H1 (cell line): Measurements from ENCODE around the gene KRT9. TPM values are rescaled to one million over a fixed set of nuclear protein-coding genes. Genes with fewer than 3 reads are reported as not detected.

Experiments
- CEBPB ChIP-seq: IDR thresholded peaks from 2 replicates; pipeline ENCODE4 v1.6.1; 2012; ENCODE audit warnings: low read depth, low read length
- polyA plus RNA-seq, 7 experiments: library from polyadenylated mRNA; depleted of rRNA in 3 of 7; stranded (reverse) in 5 of 7; unstranded in 2 of 7; fragments of >200 nt in 5 of 7; fragments of 200-250 nt in 2 of 7; gene quantifications; 1 replicate in 5 of 7; 2 replicates in 1 of 7; 4 replicates in 1 of 7; pipeline versions ENCODE4 v1.2.1 to v1.2.3, GENCODE V29; 2011 to 2013; ENCODE audit warnings: missing spikeins in 2 of 7, mixed read lengths in 2 of 7
- total RNA-seq: library from RNA; stranded (reverse); fragmentation: NEBNext Ultra II Directional; extraction: Animal tissue kit (Norgen Biotek cat#: 25700); gene quantifications from 2 replicates; pipeline ENCODE4 v1.2.1, GENCODE V29; 2021

The KRT9 gene
- total and polyA plus RNA-seq, 2 of the 8 experiments (the other 6 are each of a cell fraction or from before 2014, with no cell fraction given): not detected

- peak; percentile 35; the same call in 1 of the 2 replicates for TF ChIP-seq CEBPB
Observed at GRCh38 chr17:41565338-41565737, 6.5 kb downstream of the KRT9 start (continued).
